Cardiac fibroblast (primary cell): ENCODE data around the gene TEKTIP1.

Source experiments
- DNase-seq, 2 donors: peaks; one replicate each; pipeline versions ENCODE4 v3.0.0 to v3.0.0-alpha.2; 2010; ENCODE audit warnings: low read depth in 2 of 2
- H3K4me3 ChIP-seq, 2 donors: replicated peaks in 1 of 2; 1 replicate in 1 of 2; 2 replicates in 1 of 2; pipeline ENCODE4 v1.5.1; 2011; ENCODE audit warnings: low read depth in 2 of 2, low read length in 2 of 2, mild to moderate bottlenecking in 2 of 2, moderate library complexity in 1 of 2
- TF ChIP-seq, protein P1 (sequence below): IDR thresholded peaks from one replicate; pipeline ENCODE4 v1.5.1; 2011; ENCODE audit warnings: low read depth, mild to moderate bottlenecking, low read length, inconsistent platforms

Gene TEKTIP1

DNA sequence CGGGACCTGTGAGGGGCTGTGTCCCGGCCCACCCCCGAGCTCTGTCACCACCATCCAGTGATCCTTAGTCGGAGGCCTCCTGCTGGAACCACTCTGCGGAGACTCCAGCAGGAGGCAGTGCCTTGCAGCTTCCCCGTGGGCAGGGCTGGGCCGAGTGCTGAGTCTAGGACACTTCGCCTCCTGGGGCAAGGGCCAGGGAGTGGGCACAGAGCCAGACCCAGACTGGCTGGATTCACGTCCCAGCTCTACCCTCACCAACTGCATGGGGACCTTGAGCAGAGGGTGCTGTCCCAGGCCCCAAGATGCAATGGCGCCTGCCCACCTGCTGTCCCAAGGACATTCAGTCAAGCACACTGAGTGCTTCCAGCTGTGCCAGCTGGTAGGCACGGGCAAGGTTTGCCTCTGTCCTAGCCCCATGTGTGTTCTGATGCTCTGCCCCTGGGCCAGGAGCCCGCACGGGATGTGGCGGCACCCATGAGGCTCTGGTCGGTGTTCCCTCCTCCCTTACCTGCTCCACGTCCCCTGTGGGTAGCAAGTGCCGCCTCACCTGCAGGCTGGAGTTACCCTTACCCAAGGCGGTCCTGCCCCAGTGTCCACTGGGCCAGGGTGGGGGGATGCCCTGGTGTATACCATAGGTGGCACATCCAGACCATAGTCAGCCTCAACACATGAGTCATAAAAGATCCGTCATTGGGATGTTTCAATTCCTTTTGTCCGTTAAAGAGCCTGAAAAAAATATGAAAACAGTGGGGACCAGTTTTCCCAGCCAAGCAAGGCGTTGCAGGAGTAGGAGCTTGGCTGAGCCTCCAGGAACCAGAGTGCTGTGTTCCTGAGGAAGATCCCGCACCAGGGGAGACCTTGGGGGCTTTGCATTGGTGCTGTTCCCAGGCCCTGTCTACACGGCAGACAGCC lies 25.5 kb upstream of the TEKTIP1 start:
- no peak overlapping the region for H3K4me3 ChIP-seq
- TF ChIP-seq, protein P1, sequence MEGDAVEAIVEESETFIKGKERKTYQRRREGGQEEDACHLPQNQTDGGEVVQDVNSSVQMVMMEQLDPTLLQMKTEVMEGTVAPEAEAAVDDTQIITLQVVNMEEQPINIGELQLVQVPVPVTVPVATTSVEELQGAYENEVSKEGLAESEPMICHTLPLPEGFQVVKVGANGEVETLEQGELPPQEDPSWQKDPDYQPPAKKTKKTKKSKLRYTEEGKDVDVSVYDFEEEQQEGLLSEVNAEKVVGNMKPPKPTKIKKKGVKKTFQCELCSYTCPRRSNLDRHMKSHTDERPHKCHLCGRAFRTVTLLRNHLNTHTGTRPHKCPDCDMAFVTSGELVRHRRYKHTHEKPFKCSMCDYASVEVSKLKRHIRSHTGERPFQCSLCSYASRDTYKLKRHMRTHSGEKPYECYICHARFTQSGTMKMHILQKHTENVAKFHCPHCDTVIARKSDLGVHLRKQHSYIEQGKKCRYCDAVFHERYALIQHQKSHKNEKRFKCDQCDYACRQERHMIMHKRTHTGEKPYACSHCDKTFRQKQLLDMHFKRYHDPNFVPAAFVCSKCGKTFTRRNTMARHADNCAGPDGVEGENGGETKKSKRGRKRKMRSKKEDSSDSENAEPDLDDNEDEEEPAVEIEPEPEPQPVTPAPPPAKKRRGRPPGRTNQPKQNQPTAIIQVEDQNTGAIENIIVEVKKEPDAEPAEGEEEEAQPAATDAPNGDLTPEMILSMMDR: no peak
- peak in 1 of 2 donors; percentile 25 for DNase-seq

DNA sequence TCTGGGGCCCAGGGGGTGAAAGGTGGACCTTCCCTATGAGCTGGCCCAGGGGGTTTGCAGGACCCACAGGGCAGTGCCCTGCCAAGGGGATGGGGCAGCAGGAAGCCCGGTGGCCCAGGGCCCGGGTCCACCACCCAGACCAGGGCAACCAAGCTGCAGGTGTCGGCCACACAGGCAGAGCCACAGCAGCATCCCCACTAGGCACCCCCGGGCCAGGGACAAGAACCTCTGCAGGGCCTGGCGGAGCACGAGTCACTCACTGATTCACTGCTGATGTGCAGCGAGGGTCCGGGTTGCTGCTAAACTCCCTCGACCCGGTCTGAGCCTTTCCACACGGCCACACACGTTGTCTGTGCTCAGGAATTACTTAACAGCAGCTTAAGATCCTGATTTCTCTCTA lies 24.0 kb upstream of the TEKTIP1 start:
- no peak overlapping the region for H3K4me3 ChIP-seq
- TF ChIP-seq, protein P1: no peak
- no peak for DNase-seq

- DNase-seq: no peak
- H3K4me3 ChIP-seq: no peak overlapping the region
- TF ChIP-seq, protein P1: no peak
These were observed 23.0 kb upstream of the TEKTIP1 start for GRCh38 chr19:3515891-3516422.

- TF ChIP-seq, protein P1: no peak
- no peak overlapping the region for H3K4me3 ChIP-seq
- no peak for DNase-seq
These were observed 22.2 kb upstream of the TEKTIP1 start for GRCh38 chr19:3516675-3517207.

GRCh38 chr19:3517638-3518037 lies 21.3 kb upstream of the TEKTIP1 start:
- H3K4me3 ChIP-seq: no peak overlapping the region
- TF ChIP-seq, protein P1: no peak
- no peak for DNase-seq

DNA sequence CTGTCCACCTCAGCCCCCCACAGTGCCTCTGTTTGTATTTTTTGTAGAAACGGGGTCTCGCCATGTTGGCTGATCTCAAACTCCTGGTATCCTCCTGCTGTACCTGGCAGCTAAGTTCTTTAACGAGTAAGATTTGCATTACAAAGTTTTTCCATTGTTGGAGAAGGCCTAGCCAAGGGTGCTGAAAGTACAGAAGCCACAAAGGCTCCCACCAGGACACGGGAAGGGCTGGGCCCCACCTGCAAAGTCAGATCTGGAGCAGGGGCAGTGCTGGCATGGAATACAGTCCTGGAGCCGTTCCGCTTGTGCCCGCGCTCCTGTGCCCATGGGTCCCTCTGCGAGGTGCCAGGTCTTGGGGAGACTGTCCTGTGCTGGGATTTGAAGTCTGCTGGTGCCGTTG lies 20.7 kb upstream of the TEKTIP1 start:
- DNase-seq: no peak
- no peak overlapping the region for H3K4me3 ChIP-seq
- TF ChIP-seq, protein P1: no peak
